HG02623 (cell line): ENCODE results near the gene KCND3.

Source experiments
- ATAC-seq: cut with Tn5 transposase; IDR thresholded peaks from one replicate; pipeline ENCODE4 v1.9.1; 2021; ENCODE audit warnings: moderate library complexity; ENCODE audit not compliant: unreplicated experiment

Gene KCND3

GRCh38 chr1:111921948-111922347 is 67.5 kb downstream of the KCND3 start:
- ATAC-seq: no peak

DNA sequence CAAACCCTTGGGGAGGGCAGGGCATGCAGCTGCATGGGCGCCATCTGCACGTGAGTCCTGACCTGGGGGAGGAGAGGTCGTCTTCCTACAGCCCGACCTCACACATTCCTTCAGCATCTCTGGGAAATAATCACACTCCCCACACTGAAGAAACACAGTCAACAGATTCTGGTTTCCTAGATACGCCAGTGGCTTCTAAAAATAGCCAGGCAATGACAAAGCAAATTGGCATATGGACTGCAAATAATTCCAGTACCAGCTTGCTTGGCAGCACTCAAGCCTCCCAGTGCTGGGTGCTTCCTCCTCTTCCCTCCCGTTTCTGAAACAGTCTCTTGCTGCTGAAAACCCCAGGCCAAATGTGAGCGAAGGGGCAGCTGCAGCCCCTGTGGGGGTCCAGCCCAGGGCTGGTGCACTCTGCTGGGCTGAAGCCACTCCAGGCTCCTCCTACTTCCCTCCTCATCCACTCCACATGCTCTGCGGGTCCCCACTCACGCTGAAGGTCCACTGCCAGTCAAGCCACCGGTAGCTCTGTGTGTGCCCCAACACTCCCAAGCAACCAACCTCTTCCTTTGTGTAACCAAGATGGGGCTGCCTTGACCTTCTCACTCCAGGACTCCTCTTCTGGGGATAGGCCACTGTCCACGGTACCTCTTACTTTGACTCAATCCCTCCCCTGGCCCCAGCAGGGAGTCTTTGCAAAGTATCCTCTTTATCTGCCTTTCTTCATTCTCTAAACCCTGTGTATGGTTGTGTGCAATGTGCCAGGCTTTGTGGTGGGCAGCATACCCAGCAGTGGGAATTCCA is 69.0 kb downstream of the KCND3 start:
- no peak for ATAC-seq

DNA sequence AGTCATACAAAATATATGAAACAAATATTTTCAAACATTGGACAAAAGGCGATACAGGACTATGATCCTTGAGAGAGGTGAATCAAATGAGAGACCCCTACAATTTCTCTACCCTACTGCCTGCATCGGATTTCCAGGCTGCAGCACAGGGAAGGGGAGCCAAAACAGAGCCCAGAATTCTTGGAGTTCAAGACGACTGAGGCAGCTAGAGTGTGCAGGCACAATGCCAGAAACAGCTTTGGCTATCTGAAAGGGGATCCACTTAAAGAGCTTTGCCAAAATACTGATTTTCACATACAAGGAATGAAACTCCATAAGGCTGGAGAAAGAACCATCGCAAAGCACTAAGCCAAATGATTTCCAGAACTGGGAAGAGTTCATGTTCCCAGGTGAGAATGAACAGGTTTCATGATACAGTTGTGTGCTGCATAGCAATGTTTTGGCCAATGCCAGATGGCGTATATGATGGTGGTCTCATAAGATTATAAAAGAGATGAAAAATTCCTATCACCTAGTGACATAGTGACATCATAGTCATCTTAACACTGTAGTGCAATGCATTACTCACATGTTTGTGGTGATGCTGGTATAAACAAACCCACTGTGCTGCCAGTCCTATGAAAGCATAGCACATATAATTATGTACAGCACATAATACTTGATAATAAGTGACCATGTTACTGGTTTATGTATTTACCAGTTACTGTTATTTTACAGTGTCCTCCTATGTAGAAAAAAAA is 77.5 kb downstream of the KCND3 start:
- ATAC-seq: no peak

- no peak for ATAC-seq
Observed at GRCh38 chr1:111911061-111911460, 78.4 kb downstream of the KCND3 start.

GRCh38 chr1:111909030-111909429 is 80.4 kb downstream of the KCND3 start:
- no peak for ATAC-seq

GRCh38 chr1:111908011-111908621 is 81.4 kb downstream of the KCND3 start:
- ATAC-seq: no peak

DNA sequence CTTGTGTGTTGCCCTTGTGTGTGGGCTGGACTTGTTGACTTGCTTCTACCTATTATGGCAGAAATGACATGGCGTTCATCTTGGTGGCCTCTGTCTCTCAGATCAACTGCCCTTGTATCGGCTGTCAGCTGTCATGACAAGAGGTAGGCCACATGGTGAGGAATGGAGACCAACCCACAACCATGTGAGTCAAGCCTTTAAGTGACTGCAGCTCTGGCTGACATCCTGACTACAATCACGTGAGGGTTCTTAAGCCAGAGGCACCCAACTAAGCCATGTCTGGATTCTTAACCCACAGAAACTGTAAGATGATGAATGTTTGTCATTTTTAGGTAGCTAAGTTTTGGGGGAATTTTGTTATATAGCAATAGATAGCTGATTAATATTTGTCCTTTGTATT is 82.1 kb downstream of the KCND3 start:
- ATAC-seq: no peak

- ATAC-seq: no peak
Observed at GRCh38 chr1:111906816-111907215, 82.7 kb downstream of the KCND3 start.

DNA sequence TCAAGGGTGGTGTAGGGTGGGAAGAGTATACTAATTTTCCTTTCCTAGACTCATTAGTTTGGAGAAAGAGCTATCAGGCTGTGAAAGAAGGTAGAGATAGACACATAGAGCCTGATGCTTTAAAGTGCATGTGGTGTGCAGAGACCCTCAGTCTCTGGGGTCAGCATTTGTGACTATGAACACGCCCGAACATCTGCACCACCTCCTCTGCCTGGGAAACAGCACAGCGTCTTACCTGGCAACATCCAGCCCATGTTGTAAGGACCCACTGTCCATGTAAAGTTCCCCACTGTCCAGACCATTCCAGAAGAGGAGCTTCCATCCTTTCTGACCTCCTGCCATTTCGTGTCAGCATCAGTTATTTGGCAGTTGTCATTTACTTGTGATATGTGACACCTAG is 83.4 kb downstream of the KCND3 start:
- ATAC-seq: no peak

GRCh38 chr1:111904478-111905218 is 84.8 kb downstream of the KCND3 start:
- ATAC-seq: no peak

DNA sequence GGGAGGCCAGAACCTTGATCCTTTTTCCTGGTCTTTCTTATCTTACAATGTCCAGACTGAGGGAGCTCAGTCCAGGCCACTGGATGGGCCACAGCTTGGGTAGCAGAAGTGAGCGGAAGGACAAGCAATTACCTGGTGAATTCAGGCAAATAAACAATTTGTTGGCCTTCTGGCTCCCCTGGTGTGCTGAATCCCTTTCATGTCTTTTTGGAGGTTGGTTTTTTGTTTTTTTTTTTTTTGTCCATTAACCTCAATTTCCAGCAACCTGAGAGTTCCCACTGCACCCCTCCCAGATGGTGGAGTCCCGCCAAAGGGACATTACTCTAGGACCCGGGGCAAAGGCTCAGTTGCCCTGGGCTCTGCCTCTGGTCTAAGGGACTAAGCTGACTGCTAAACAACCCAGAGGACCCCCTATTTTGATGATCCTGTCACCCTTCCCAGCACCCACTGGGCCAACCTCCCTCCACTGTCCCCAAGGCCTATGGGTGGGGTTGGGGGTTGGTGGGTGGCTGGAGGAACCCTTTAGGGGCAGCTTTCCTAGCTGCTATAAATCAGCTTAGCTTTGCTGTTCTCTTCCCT is 85.5 kb downstream of the KCND3 start:
- ATAC-seq: no peak

DNA sequence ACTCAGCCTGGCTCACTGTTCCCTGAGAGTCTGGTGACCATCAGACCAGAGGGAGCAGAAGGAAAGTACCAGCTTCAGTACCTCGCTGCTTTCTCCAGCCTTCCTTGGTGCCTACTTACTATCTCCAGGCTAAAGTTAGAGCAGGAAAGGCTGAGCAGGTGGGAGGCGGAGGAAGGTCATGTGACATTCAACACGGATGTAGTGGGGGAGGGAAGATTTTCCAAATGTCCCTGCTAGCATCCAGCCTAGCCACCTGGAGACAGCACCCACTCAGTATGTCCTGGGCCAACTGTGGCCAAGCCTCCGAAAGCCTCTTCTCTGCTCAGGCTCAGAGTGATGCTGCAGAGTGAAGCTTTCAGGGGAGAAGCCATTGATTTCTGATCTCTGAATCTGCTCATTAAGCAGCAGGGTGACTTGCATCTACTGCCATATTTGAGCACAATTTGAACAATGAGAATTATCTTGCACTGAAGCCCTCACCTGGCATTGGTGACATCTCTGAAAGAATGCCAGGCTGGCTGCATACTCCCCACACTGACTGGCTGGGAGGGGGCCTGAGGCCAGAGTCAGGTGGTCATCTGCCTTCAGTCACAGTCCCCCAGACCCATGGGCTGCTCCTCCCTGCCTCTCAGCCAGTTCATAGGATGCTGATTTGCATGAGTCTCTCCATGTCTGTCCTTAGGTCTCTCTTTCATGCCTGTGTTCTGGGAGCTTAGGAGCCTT is 86.2 kb downstream of the KCND3 start:
- no peak for ATAC-seq

- no peak for ATAC-seq
Observed at GRCh38 chr1:111895469-111895868, 94.0 kb downstream of the KCND3 start.

DNA sequence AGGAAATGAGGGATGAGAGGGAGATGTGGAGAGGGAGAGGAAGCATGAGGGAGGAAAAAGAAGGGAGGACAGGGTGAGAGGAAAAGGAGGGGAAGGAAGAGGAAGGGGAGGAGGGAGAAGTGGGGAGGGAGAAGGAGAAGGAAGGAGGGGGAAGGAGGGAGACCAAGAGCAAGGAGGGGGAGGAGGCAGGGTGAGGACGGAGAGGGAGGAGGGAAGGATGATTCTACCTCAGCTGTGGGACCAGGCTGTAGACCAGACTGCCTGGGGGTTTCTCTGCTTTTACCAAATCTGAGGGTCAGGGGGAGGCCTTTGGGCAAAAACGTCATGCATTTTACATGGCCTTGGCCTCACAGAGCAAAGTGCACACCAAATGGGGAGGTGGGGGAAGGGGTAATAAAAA is 94.5 kb downstream of the KCND3 start:
- ATAC-seq: no peak

GRCh38 chr1:111894497-111894896 is 95.0 kb downstream of the KCND3 start:
- ATAC-seq: no peak

GRCh38 chr1:111891566-111891965 is 97.9 kb downstream of the KCND3 start:
- no peak for ATAC-seq

DNA sequence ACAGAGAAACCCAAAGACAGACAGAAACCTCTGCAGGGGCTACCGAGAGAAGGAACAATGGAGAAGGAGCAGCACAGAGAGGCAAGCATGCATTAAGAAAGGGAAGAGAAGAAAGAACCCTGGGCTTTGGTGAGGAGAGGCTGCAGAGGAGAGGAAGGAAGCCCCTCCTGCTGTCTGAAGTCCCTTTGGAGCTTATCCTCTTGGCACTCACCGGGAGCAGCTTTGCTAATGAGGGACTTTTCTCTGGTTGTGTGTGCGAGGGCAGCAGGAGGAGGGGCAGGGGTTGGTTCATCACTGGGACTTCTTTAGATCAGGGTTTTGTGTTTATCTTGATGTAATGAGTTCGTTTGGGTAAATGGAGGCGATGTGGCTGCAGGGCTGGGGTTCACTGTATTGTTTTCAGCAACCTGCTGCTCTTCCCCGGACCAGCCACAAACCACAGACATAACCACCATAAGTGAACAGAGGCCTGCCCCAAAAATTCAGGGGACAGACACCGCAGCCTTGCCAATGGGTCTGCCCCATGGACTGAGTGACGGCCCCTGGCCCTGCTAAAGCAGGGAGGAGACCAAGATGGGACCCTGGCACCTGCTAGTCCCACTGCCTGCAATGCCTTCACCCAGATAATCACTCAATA is 100.6 kb downstream of the KCND3 start:
- ATAC-seq: no peak

DNA sequence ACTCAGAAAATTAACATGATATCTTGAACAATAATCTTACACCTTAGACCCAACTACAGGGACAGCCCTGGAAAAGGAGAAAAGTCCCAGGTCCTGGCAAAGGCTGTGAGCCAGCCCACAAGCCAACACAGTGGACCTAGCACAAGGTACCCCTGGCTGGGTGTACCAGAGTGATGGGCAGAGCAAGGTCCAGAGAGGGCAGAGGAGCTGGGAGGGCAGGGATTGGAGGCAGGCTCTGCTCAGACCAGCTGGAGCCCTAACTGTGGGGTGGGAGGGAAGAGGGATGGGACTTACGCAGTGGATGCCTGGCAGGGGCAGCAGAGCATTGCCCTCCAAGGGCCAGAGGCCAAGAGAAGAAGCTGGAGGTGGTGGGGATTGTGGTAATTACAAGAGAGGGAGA is 101.6 kb downstream of the KCND3 start:
- ATAC-seq: no peak

GRCh38 chr1:111887385-111887784 is 102.1 kb downstream of the KCND3 start:
- no peak for ATAC-seq

- no peak for ATAC-seq
Observed at GRCh38 chr1:111886741-111887140, 102.7 kb downstream of the KCND3 start.
